ENCODE data around the gene CYBA. TPM values are rescaled to one million over a fixed set of nuclear protein-coding genes. Genes with fewer than 3 reads are reported as not detected.

The CYBA gene
- total and polyA plus RNA-seq, 2 of the 13 experiments (the other 11 are each of a cell fraction or from before 2014, with no cell fraction given), result 196 to 250 TPM

GRCh38 chr16:88662222-88662842 is 11.5 kb upstream of the CYBA start (continued):
- TF ChIP-seq ZNF841 (CRISPR knock-in tag; IDR thresholded peaks at IDR 0.05; ENCODE audit: borderline replicate concordance) (peak; percentile 55; the same call in 1 of the 2 replicates), ZEB1 (IDR thresholded peaks at IDR 0.05; ENCODE audit: insufficient replicate concordance, low read depth) (peak; percentile 94), PCBP1 (IDR thresholded peaks at IDR 0.05; ENCODE audit: borderline replicate concordance, low read depth, low read length) (0 out of 2 replicates have a peak, but pooled peaks have one; percentile 36), ELF1 (CRISPR knock-in tag; IDR thresholded peaks at IDR 0.05) (no peak), ZNF451 (CRISPR knock-in tag; IDR thresholded peaks at IDR 0.05) (no peak; the same call in 1 of the 2 replicates), AGO2 (optimal IDR thresholded peaks at IDR 0.05; ENCODE audit: low read depth, low read length) (peak; percentile 33), ZFYVE20 (CRISPR knock-in tag; IDR thresholded peaks at IDR 0.05; ENCODE audit: borderline replicate concordance, low read depth) (no peak), ZNF878 (CRISPR knock-in tag; IDR thresholded peaks at IDR 0.05) (peak; percentile 64; the same call in 1 of the 2 replicates), BRCA1 (CRISPR knock-in tag; IDR thresholded peaks at IDR 0.05) (no peak), MYPOP (CRISPR knock-in tag; IDR thresholded peaks at IDR 0.05) (0 out of 2 replicates have a peak, but pooled peaks have one; percentile 35), EZH2 (conservative IDR thresholded peaks at IDR 0.05; ENCODE audit: low read depth, low read length) (no peak), HMGA1 (CRISPR knock-in tag; conservative IDR thresholded peaks at IDR 0.05) (no peak), ZNF280B (CRISPR knock-in tag; IDR thresholded peaks at IDR 0.05; ENCODE audit: borderline replicate concordance) (peak; percentile 58; the same call in 1 of the 2 replicates), ZNF891 (CRISPR knock-in tag; IDR thresholded peaks at IDR 0.05) (peak; percentile 71; the same call in 1 of the 2 replicates), ZKSCAN1 (IDR thresholded peaks at IDR 0.05; ENCODE audit: low read length) (no peak), UBTF (CRISPR knock-in tag; IDR thresholded peaks at IDR 0.05) (no peak), ARNTL (CRISPR knock-in tag; IDR thresholded peaks at IDR 0.05) (no peak), ZNF280D (CRISPR knock-in tag; IDR thresholded peaks at IDR 0.05) (no peak), ZNF431 (CRISPR knock-in tag; IDR thresholded peaks at IDR 0.05; ENCODE audit: borderline replicate concordance, low read depth) (peak; percentile 73), ARNT2 (CRISPR knock-in tag; IDR thresholded peaks at IDR 0.05; ENCODE audit: low read depth) (no peak)
